Astrocyte of the spinal cord (primary cell): ENCODE measurements around the gene UBR3.
"Not testable (repeated sequence)": the region's sequence is repeated elsewhere in the genome, so short reads cannot be mapped to it uniquely, and the experiment has no call there.

Experiments
- DNase-seq: peaks from one replicate; pipeline ENCODE4 v3.0.0; 2011; ENCODE audit warnings: low read depth, low spot score
- H3K4me3 ChIP-seq: 2 replicates; pipeline ENCODE4 v1.5.1; 2011; ENCODE audit warnings: low read depth, mild to moderate bottlenecking, low read length, moderate library complexity
- in situ Hi-C: cut with HindIII; loops from 2 replicates; pipeline ENCODE4 v1.10.0; 2017; ENCODE audit warnings: low sequenced_read_pairs
- TF ChIP-seq, protein P1 (sequence below): IDR thresholded peaks from 2 replicates; pipeline ENCODE4 v1.5.1; 2012; ENCODE audit warnings: low read depth, mild to moderate bottlenecking, low read length, inconsistent platforms

The UBR3 gene

DNA sequence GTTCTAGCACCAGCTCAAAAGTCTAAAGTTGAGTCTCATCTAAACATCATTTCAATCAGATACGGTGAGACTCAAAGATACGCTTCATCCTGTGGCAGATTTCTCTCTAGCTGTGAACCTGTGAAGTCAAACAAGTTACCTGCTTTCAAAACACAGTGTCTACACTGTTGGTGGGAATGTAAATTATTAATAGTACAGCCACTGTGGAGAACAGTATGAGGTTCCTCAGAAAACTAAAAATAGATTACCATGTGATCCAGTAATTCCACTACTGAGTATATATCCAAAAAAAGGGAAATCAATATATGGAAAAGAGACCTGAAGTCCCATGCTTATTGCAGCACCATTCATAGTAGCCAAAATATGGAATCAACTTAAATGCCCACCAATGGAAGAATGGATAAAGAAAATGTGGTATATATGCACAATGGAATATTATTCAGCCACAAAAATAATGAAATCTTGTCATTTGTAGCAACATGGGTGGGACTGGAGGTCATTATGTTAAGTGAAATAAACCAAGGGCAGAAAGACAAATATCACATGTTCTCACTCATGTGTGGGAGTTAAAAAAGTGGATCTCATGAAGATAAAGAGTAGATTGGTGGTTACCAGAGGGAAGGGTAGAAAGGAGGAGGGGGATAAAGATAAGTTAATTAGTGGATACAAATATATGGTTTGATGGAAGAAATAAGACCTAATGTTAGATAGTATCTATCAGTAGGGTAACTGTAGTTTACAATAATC is 11.7 kb downstream of the UBR3 start:
- in situ Hi-C loops, result no loop called here
- H3K4me3 ChIP-seq, result no peak overlapping the region
- TF ChIP-seq, protein P1, sequence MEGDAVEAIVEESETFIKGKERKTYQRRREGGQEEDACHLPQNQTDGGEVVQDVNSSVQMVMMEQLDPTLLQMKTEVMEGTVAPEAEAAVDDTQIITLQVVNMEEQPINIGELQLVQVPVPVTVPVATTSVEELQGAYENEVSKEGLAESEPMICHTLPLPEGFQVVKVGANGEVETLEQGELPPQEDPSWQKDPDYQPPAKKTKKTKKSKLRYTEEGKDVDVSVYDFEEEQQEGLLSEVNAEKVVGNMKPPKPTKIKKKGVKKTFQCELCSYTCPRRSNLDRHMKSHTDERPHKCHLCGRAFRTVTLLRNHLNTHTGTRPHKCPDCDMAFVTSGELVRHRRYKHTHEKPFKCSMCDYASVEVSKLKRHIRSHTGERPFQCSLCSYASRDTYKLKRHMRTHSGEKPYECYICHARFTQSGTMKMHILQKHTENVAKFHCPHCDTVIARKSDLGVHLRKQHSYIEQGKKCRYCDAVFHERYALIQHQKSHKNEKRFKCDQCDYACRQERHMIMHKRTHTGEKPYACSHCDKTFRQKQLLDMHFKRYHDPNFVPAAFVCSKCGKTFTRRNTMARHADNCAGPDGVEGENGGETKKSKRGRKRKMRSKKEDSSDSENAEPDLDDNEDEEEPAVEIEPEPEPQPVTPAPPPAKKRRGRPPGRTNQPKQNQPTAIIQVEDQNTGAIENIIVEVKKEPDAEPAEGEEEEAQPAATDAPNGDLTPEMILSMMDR, result no peak
- no peak for DNase-seq

DNA sequence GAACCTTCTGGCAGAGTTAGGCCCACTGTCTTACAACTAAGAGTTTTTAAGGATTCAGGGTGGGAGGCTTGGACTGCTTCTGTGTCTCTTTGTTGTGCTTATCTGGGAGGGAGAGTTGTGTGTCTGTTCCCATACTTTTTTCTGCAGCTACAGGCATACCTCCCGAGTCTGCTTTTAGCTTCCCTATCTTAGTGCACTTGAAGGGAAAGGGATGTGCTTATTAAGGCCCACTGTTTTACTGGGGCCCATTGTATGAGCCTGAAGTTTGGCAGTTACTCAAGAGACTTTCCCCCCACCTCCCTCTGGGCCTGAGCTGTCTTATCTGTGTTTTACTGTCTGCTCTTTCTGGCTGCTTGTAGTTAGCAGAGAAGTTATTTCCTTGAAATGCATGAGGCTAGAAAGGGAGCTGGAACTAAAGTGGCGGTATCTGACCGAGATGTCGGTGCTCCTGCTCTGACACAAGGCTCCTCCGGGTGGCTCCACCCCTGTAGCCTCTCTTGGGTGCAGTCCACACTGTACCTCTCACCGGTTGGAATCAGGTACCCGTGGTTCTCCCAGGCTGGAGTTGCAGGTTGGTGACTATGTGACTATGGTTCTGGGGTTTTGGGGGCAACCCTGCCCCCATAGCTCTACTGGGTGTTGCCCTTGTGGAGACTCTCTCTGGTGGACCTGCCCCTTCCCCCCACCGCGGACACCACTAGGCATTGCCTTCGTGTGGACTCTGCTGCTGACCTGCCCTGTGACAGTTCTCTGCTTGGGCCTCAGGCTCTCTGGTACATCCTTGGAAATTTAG is 12.9 kb downstream of the UBR3 start:
- no peak overlapping the region for H3K4me3 ChIP-seq
- TF ChIP-seq, protein P1, result no peak
- in situ Hi-C loops, result no loop called here
- no peak for DNase-seq

DNA sequence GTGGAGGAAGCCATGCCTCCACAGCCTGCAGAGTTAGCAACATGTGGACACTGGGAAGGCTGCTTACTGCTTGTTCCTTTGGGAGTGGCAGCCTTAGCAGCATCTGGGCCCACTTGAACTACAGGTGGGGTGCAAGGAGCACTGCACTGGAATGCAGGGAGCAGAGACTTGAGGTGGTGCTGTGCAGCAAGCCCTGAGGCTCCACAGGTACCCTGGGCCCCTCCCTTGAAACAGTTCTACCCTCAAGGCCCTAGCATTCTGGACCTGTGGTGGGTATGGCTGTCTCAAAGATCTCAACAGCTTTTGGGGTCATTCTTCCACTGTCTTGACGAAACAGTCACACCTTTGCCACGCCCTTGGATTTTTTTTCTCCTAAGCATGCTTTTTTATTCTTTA is 13.5 kb downstream of the UBR3 start:
- no peak for DNase-seq
- TF ChIP-seq, protein P1, result no peak
- H3K4me3 ChIP-seq, result no peak overlapping the region
- in situ Hi-C loops, result no loop called here

DNA sequence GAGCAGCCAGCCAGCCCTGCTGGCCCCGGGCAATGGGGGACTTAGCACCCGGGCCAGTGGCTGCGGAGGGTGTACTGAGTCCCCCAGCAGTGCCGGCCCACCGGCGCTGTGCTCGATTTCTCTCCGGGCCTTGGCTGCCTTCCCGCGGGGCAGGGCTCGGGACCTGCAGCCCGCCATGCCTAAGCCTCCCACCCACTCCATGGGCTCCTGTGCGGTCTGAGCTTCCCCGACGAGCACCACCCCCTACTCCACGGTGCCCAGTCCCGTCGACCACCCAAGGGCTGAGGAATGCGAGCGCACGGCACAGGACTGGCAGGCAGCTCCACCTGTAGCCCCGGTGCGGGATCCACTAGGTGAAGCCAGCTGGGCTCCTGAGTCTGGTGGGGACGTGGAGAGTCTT is 14.4 kb downstream of the UBR3 start:
- DNase-seq, in situ Hi-C loops, H3K4me3 ChIP-seq: not testable (repeated sequence)

DNA sequence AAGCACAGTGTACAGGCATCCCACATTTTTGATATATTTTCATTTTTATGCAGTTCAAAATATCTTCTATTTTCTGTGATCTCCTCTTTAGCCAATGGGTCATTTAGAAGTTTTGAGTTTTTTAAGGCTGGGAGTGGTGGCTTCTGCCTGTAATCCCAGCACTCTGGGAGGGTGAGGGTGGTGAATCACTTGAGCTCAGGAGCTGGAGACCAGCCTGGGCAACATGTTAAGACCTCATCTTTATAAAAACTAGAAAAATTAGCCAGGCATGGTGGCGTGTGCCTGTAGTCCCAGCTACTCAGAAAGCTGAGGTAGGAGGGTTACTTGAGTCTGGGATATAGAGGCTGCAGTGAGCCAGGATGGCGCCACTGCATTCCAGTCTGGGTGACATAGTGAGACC is 17.8 kb downstream of the UBR3 start:
- H3K4me3 ChIP-seq, result no peak overlapping the region
- TF ChIP-seq, protein P1, result no peak
- DNase-seq, result no peak
- in situ Hi-C loops, result no loop called here

DNA sequence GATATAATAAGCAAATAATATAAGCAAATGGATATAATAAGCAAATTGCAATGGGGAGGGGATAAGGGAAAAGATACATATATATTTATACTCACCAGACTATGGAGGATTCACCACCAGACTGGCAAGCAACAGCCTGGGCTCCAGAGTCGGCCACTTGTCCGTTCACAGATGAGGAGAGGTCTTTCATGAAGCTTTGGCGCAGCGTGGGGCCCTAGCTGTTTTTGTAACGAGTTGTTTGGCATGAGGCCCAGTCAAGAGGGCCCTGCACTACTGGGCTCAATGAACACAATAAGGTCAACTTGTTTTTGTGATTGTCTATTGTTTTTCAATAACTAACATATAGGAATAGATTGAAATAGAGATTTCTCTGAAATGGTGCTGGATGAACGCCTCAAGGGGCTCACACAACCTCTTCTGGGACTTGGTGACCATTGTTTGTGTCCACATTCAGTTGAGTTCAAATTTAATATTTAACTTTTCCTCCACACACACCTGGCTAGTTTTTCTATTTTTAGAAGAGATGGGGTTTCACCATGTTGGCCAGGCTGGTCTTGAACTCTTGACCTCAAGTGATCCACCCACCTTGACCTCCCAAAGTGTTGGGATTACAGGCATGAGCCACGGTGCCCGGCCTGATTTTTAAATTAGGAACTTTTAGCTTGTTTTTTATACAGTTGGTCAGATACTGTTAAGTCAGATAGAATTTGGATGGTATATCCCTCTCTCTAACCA is 21.9 kb downstream of the UBR3 start:
- in situ Hi-C loops, DNase-seq, H3K4me3 ChIP-seq: not testable (repeated sequence)

DNA sequence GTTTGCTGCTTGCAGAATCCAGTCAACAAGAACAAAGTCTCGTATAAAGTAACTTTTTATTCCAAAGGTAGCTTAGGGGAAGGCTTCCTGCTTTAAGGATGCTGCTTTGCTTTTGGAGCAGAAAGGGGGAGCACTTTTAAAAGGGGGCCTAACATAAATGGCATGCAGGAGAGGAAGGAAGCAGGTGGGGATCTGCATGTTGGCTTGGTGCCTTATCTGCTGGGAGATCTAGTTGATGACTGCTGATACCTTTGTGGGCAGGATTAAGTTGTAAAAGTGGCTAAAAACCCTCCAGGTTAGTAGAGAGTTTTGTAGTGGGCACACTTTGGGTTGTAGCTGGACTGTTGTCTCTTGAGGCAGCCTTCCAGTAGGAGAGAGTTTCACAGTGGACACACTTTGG is 22.5 kb downstream of the UBR3 start:
- in situ Hi-C loops, result no loop called here
- TF ChIP-seq, protein P1, result no peak

More for the DNA sequence above, 22.5 kb downstream of the UBR3 start:
- DNase-seq, result no peak
- H3K4me3 ChIP-seq, result no peak overlapping the region
